ENCODE results near the gene LRG1.

The LRG1 gene

GRCh38 chr19:4539693-4540581 lies at the start of gene LRG1:
LRG1 (minus strand) TSS chr19:4540036; CDS start chr19:4540013, 23 bp downstream.
- peak; percentile 91 for DNase-seq

GRCh38 chr19:4588291-4588761 lies 48.5 kb upstream of the LRG1 start:
- DNase-seq, result peak; percentile 64

DNA sequence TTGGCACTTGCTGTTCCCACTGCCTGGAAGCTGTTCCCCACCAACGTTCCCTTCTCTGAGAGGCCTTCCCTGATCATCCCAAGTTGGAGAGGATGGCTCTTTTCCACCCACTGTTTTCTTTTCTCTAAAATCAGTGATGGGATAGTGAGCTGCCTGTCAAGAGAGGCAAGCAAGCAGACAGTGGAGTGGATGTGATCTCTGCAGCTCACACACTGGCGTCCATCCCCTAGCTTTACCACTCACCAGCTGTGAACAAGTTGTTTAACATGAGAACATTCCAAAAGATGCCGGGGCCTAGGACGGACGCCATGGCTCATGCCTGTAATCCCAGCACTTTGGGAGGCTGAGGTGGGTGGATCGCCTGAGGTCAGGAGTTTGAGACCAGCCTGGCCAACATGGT lies 47.7 kb upstream of the LRG1 start:
- DNase-seq, result no peak

DNA sequence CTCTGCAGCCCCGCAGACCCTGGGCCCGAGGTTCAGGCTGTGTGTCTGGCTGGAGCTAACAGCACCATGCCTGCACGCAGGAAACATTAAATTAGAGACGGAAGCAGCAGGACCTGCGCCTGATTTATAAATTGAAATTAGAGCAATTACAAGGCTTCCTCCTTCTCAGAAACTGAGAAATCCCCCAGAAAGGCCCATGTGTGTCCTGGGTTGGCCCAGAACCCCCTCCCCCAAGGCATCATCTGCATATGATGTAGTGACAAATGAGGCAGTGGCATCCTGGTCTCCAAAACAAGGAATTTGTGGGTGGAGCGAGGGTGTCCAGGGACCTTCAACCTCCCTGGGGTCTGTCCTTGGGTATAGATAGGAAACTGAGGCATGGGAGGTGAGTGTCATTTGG lies 46.9 kb upstream of the LRG1 start:
- peak; percentile 48 for DNase-seq

DNA sequence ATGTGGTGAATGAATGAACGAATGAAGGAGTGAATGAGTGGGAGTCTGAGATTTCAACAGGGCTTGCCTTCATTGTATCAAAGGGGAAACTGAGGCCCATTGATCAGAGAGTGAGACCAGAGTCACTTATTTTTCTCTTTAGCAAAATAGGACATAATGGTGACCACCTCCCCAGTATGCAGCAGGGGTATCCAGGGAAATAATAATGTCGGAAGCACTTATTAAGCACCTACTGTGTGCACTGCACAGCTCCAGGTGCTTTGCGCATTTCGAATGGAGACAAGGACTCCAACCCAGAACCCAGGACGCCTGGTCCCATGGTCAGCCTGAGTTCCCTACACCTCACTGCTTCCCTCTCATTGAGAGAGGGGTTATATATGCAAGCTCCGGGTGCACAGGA lies 46.4 kb upstream of the LRG1 start:
- no peak for DNase-seq

- no peak for DNase-seq
Measured at GRCh38 chr19:4585556-4585955, 45.7 kb upstream of the LRG1 start.

DNA sequence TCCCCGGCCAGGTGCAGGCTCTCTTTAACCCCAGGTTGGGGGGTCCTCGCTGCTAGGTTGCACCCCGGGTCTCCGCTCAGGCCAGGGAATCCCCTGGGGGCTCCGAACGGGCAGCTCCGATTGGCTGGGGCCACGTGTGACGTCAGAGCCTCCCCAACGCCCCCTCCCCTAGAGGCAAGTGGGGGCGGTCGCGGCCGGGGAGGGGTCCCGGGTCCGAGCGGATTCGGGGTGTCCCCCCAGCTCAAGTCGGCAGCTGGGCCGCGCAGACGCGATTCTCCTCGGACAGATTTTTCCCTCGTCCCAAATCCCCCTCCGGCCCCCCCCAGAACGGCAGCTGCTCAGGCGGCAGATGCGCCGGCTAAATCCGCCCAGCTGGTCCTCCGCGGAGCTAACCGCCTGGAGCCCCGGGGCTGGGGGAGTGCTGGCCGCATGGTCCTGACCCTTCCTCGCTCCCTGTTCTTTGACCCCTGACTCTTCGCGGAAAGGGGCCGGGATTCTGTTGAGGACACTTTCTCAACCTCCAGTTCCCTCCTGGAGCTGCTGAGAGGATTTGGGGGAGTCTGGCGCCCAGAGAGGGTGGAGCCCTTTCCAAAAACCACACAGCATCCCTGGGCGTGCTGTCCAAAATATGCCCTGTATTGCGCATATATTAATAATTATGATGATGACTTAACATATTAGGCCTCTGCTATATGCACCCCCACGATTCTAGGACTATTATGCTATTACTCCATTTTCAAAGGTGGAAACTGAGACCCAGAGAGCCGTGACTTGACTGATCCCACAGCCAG lies 45.0 kb upstream of the LRG1 start:
- DNase-seq, result no peak

GRCh38 chr19:4583961-4584669 lies 44.3 kb upstream of the LRG1 start:
- no peak for DNase-seq

- no peak for DNase-seq
Measured at GRCh38 chr19:4582980-4583842, 43.4 kb upstream of the LRG1 start.

DNA sequence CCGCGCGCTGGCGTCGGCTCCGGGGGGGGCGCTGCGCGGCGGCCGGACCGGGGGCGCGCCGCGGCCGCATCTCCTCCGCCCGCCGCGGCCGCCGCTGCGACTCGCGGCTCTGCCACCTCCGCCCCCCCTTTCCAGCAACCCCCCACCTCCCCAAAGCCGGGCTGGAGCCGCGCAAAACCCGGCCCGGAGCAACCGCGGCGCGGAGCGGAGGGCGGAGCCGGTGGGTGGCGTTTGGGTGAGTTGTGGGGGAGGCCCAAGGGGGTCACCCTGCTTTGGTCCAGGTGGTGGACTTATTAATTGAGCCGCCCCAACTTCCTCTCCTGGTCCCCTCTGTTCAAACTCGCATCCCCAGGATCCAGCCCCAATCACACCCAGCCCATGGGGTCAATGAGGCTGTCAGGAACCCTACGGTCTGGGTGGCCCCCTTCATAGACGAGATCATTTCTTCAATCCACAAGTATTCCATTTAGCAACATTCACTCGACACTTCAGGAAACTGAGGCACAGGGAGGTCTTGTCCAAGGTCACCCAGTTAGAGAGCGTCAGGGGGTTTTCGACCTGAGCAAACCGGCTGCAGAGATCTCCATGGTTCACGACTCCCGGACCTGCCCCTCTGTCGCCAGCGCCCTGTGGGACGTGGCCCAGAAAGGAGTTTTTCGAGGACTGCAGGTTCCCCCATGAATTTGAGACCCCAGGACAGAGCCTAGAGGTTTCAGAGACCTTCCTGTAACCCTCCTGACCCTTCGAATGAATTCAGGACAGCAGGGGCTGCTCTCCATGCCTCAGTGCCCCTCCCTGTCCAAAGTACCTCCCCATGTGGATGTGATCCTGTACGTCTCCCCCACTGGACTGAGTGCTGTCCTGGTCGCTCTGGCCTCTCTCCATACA lies 42.1 kb upstream of the LRG1 start:
- no peak for DNase-seq

- DNase-seq, result no peak
Measured at GRCh38 chr19:4580961-4581665, 41.3 kb upstream of the LRG1 start.

GRCh38 chr19:4580021-4580901 lies 40.4 kb upstream of the LRG1 start:
- no peak for DNase-seq

- DNase-seq, result no peak
Measured at GRCh38 chr19:4579389-4579788, 39.6 kb upstream of the LRG1 start.

DNA sequence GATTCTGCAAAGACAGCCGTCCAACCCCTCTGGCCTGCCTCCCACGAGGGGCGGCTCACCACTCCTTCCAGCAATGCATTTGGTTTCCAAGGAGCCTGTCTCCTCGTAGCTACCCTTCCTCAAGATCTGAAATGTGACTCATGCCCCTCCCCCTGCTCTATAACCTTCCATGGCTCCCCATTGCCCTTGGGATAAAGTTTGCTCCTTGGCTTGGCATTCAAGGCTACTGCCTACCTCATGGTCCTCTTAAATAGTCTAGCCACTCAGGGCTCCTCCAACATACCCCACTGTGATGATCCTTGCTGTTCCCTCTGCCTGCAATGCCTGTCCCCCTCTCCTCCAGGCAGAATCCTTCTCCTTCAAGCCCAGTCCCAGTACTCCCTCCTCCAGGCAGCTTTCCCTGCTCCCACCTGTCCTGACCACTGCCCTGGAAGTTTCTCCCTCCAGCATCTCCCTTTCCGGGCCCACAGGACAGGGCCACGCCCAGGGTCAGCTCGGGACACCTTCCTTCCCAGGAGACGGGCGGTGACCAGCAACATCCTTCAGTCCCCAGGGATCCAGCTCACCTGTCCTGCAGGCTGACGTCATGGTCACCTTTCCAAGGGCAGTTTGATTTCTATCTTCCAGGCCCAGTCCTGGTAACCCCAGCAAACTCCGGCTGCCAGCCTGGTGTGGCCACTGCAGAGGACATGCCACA lies 38.9 kb upstream of the LRG1 start:
- DNase-seq, result no peak

DNA sequence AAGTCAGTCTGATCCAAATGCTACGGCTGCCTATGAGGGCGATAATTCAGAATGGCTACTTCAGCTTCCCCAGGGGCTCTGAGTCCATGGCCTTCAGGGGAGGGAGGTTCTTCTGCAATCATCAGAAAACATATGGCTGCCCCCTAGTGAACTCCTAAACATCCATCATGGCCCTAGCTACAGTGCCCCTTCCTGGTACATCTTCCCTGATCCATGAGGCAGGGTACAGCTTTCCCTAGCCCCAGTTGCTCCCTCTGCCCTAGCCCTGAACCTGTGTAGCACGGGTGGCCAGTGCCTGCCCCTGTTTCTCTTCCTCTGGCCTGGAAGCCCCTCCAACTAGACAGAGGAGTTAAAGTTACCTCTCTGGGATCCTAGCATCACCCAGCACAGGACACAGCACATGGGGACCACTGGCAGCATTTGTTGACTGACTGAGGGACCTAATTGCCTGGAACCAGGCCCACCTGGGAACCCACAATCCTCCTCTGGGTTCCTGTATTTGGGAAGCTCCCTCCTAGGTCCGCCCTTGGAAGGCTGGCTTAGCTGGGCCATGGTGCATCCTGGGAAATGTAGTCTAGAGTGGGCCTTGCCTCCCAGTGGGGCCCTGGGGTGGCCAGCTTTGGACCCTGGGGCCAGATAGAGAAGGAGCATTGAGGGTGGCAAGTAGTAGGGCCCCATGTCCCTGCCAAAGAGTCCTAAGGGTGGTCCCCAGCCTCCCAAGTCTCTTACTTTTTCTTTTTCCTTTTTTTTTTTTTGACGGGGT lies 37.4 kb upstream of the LRG1 start:
- no peak for DNase-seq

GRCh38 chr19:4576016-4576933 lies 36.4 kb upstream of the LRG1 start:
- DNase-seq, result peak; percentile 81

Data from suppressor macrophage treated with lipopolysaccharide for 4 hours (primary cell).